GM23338 (cell line): ENCODE results near the gene SLC40A1.

Experiments used
- CREB1 ChIP-seq: fragments of 250-450 bp; sonication (Bioruptor Pico); IDR thresholded peaks from 2 replicates; pipeline ENCODE4 v1.5.0; 2020; ENCODE audit warnings: low read depth, mild to moderate bottlenecking, moderate library complexity
- POLR2AphosphoS5 ChIP-seq: IDR thresholded peaks from 2 replicates; pipeline ENCODE4 v1.6.1; 2016; ENCODE audit warnings: antibody characterized with exemption, low read depth
- STAT1 ChIP-seq: IDR thresholded peaks from one replicate; pipeline ENCODE4 v1.6.1; 2016; ENCODE audit warnings: antibody characterized with exemption; ENCODE audit not compliant: unreplicated experiment
- TF ChIP-seq, protein P1 (sequence below), 2 experiments: fragments of 200-600 bp in 1 of 2; sonication (generic) in 1 of 2; conservative IDR thresholded peaks; 2 replicates each; pipeline versions ENCODE4 v1.5.1 to v1.6.1; 2016 to 2017; ENCODE audit warnings: antibody characterized with exemption in 2 of 2, low read depth in 2 of 2, mild to moderate bottlenecking in 2 of 2, moderate library complexity in 1 of 2

DNA sequence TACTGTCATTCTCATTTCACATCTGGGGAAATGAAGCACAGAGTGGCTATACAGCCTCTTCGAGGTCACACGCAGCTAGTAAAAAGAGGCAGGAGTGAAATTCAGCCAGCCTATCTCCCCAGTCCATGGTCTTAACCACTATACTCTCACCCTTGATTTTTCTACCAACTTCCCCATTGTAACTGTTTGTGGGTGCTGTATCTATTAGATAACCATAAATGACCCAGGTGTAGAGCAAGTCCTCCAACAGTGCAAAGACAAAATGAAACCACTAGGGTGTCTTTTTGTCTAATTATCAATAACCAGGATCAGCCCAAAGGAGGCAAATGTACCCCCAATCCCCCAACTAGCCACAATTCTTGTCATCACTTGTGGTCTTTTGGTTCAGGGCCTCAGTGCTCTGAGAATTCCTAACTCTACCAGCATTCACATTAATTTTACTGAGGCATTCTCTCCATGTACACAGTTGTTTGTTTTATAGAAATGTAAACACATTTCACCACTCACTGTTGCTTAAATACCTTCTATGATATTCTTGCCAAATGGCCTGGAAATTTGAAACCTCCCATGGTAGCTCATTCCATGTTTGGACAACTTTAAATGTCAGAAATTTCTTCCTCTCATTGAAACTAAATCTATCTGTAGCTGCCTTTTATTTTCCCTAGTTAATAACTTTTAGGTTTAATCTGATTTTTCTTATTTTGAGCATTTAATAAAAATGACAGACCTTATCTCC lies 58.7 kb downstream of the SLC40A1 start:
- TF ChIP-seq, protein P1, sequence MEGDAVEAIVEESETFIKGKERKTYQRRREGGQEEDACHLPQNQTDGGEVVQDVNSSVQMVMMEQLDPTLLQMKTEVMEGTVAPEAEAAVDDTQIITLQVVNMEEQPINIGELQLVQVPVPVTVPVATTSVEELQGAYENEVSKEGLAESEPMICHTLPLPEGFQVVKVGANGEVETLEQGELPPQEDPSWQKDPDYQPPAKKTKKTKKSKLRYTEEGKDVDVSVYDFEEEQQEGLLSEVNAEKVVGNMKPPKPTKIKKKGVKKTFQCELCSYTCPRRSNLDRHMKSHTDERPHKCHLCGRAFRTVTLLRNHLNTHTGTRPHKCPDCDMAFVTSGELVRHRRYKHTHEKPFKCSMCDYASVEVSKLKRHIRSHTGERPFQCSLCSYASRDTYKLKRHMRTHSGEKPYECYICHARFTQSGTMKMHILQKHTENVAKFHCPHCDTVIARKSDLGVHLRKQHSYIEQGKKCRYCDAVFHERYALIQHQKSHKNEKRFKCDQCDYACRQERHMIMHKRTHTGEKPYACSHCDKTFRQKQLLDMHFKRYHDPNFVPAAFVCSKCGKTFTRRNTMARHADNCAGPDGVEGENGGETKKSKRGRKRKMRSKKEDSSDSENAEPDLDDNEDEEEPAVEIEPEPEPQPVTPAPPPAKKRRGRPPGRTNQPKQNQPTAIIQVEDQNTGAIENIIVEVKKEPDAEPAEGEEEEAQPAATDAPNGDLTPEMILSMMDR (conservative IDR thresholded peaks at IDR 0.05; ENCODE audit: low read depth in 2 of 2), result no peak
- TF ChIP-seq POLR2AphosphoS5 (no peak), CREB1 (CRISPR knock-in tag) (no peak), STAT1 (no peak)
